DLD1 (cell line): Measurements from ENCODE around the gene ZNF280B.
"Not testable (repeated sequence)": the region's sequence is repeated elsewhere in the genome, so short reads cannot be mapped to it uniquely, and the experiment has no call there.

Experiments
- in situ Hi-C: cut with HindIII; loops from 2 replicates; pipeline ENCODE4 v1.10.0; 2017; ENCODE audit warnings: low sequenced_read_pairs

Gene ZNF280B

DNA sequence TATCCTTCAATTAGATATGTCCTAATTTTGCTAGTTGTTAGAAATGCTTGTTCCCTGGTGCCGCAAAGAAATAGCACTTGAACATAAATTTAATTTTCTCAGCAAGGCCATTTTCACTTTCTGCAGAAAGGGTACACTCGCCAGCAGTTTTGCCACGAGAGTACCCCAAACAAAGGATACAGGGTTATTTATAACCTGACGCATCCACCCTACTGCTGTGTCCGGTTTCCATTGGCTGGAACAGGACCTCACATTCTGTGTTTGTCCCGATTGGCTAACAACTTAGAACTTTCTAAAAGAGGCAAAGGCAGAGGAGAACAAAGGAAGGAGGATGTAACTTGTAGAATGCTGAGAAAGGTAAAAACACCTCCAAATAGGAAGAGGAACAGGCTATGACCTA lies 1.4 kb upstream of the ZNF280B start:
- in situ Hi-C loops, result not testable (repeated sequence)

DNA sequence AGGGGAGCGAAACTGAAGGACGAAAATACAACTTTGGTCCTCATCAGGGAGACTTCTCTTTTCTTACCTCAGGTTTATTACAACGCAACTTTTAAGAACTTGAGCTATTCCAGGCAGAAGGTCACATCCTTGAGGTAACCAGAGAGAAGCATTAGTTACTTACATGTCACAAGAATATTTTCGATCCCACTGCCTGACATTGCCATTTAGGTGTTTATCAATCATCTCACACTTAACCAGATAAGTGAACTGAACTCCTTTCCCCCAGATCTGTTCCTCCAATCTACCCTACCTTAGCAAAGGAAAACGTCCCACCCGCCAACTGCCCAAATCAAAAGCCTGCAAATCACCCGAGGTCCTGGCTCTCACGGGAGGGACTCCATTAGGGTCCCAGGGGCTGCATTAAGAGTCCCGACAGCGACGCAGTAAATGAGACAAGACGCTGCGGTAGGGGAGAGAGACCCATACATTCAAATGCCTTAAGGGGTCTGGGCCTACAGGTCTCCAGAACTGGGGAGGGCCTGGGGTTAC lies 734 bp downstream of the ZNF280B start:
- in situ Hi-C loops, result no loop called here

DNA sequence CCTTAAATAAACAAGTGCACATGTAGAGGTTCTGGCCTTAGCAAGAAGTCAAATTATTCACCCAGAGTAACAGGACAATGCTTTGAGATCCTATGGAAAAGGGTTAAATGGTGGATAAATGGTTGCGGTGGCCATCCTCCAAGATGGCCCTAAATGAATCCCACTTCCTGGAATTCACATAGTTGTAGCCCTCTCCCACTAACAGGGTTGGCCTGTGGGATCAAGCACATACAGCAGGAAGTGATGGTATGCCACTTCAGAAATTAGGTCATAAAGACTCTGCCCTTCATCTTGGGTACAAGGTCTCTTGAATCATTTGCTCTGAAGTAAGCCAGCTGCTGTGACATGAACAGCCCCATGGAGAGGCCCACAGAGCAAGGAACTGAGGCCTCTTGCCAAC lies 1.8 kb downstream of the ZNF280B start:
- in situ Hi-C loops, result no loop called here

DNA sequence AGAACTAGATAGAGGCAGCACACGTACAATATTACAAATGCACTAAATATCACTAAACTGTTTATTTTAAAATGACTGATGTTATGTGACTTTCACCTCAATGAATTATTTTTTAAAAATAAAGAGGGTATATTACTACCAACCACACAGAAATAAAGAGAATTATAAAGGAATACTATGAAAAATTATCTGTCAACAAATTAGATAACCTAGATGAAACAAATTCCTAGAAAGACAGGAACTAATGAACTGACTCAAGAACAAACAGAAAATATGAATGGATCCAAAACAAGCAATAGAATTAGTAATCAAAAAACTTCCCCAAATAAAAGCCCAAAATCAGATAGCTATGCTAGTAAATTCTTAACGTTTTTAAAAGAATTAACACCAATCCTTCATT lies 10.3 kb downstream of the ZNF280B start:
- in situ Hi-C loops, result no loop called here

DNA sequence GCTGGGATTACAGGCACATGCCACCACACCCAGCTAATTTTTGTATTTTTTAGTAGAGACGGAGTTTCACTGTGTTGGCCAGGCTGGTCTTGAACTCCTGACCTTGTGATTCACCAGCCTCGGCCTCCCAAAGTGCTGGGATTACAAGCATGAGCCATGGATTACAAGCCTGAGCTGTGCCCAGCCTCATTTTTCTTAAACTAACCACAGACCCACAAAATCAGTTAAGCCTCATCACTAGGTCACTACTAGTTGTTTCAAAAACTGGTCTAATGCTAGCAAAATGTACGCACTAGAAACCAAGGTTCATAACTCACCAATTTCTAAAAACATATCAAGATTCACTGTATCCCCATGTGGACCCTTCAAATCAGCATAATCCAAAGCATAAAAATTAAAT lies 17.0 kb downstream of the ZNF280B start:
- in situ Hi-C loops, result not testable (repeated sequence)

DNA sequence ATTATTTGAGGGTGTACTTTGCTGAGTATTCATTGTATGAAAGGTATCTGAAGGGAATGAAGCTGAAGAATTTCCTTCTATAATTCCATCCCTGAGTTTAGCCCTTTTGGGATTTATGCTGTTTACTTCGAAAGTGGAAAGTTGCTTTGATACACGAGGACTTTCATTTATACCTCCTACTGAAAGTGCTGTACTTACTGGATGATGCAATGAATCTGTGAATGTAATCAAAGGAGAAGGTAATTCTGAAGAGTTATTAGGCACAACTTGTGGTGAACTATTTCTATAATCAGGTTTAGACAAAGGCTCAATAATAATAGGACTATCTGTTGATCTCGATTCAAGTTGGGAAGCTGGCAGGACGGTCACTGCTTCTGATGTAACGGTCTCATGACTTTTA lies 19.8 kb downstream of the ZNF280B start:
- in situ Hi-C loops, result no loop called here

DNA sequence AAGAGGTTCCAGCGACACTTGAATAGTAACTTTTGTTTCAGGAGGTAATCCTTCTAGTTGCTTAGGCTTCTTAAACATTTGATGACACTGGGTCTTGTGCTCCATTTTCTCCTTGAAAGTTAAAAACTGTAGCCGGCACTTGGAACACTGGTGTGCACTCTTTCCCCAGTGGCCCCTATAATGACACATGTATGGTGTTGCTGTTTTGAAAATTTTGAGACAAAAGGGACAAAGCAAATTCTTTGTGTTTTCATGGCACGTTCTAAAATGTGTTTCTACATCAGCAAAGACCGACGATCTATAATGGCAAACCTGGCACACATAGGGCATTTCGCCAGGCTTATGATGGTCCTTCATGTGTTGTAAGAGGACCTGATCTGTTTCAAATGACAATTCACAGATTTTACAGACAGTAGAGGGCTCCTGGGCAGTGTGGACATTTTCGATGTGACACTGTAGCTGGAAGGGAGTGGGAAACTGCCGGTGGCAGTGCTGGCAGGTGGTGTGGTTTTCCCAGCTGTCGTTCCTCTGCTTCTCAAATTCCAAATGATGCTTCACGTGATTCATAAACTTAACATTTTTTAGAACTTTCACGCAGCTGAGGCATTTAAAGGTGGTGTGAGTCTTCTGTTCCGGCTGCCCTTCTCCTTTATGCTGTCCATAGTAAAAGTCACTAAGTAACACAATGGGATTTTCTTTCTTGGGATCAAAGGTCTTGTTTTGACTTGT lies 20.5 kb downstream of the ZNF280B start:
- in situ Hi-C loops, result no loop called here

DNA sequence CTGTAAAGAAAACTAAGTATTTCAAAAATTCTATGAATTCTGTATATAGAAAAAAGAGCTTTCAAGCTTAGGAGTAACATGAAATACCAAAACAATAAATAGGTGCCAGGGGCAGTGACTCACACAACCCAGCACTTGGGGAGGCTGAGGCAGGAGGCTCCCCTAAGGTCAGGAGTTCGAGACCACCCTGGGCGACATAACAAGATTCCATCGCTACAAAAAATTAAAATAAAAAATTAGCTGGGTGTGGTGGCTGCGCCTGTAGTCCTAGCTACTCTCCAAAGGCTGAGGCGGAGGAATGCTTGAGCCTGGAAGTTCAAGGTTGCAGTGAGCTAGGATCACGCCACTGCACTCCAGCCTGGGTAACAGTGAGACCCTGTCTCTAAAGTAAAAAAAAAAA lies 21.5 kb downstream of the ZNF280B start:
- in situ Hi-C loops, result no loop called here

DNA sequence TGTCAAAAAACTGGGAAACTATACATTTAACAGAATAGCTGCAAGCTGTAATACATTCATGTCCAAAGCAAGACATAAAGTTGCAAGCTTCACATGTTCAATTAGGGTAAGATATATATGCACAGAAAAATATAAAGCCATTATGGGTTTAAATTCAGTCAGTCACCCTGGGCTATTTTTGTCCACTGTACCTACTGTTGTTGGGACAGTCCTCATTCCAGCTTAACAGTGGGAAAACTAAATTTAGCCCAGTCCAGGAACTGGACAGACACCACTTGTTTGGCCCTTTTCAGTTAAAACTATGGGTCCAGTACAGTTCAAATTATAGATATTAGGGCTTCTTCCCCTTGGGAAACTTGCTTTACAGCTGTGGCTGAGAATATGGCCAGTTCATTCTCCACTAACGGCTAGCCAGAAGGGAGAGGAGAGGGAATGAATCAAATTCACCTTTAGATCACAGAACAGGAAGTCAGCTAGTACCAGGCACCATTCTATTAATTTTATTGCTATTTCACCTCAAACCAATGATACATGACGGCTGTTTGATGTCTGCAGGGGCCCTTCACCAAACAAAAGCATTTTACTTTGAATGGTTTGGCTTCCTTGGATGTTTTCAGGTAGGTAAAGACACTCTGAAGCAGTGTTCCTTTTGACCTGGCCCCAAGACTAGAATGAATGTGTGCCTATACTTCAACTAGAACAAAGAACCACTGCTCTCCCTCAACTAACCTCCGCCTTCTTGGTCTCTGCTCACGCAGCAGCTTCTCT lies 22.2 kb downstream of the ZNF280B start:
- in situ Hi-C loops, result no loop called here

DNA sequence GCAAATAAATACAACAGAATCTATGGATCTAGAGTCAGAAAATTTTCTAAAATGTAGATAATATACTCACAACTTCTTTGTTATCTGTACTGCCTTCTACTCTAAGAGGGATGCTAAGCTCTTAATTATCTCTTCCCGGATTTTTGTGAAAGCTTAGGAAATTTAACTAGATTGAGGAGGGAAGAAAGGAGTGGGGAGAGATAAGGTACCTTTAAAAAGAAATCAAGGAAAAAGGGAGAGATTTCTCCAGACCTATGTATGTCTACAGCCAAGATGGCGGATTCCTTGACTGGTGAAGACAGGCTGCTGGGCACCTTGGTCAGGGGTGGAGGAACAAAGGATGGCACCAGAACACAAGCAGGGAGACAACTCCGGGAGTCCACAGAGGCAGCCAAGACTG lies 23.0 kb downstream of the ZNF280B start:
- in situ Hi-C loops, result no loop called here

DNA sequence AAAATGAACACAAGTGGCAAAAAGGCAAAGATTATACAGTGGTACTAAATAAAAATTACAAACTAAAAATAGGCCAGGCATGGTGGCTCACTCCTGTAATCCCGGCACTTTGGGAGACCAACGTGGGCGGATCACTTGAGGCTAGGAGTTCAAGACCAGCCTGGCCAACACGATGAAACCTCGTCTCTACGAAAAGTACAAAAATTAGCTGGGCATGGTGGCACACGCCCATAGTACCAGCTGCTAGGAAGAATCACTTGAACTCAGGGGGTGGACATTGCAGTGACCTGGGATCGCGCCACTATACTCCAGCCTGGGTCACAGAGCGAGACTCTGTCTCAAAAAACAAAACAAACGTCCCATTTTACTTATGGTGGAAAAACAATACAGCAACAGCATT lies 24.5 kb downstream of the ZNF280B start:
- in situ Hi-C loops, result no loop called here

DNA sequence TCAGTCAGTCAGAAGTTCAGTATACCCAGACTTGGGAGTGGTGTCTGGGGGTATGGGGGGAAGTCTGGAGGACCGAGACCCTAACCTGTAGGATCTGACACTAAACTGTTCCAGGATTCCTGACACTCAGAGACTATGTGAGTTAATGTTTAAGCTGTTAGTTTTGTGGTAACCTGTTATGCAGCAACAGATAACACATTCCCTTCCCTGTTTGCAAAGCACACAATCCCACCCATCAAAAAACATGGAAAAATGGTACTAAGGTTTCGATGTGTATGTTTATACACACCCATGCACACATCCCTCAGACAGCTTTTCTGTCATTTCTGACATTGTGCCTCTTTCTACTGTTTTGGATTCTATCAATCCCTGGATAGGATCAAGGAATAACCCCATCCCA lies 27.6 kb downstream of the ZNF280B start:
- in situ Hi-C loops, result no loop called here

DNA sequence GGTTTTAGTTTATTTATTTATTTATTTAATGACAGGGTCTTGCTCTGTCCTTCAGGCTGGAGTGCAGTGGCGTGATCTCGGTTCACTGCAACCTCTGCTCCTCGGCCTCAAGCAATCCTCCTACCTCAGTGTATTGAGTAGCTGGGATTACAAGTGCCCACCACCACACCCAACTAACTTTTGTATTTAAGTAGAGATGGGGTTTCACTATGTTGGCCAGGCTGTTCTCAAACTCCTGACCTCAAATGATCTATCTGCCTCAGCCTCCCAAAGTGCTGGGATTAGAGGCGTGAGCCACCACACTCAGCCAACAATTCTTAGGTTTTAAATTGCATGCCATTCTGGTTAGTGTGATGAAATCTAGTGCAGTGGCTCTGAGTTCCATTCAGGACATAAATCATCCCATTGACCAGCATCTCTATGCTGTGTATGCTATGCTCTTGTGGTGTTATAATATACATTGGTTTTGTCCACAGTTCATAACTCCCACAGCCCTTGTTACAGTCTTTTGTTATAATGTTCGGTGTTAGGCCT lies 28.5 kb downstream of the ZNF280B start:
- in situ Hi-C loops, result no loop called here

DNA sequence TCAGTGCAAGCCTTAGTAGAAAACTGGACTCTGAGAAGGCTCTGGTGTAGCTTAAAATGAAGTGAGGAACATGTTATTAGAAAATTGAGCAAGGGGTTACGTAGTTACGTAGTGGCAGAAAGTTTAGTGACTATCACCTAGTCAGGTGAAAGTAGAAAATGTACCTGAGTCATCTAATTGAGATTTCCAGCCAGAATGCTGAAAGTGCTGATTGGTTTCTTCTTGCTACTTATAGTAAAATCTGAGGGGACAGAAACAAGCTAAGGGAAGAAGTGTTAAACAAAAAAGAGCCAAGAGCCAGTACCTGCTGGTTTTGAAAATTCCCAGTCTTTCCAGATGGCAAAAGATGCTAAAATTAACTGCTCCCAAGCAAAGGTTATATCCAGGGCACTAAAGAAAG lies 29.4 kb downstream of the ZNF280B start:
- in situ Hi-C loops, result no loop called here

DNA sequence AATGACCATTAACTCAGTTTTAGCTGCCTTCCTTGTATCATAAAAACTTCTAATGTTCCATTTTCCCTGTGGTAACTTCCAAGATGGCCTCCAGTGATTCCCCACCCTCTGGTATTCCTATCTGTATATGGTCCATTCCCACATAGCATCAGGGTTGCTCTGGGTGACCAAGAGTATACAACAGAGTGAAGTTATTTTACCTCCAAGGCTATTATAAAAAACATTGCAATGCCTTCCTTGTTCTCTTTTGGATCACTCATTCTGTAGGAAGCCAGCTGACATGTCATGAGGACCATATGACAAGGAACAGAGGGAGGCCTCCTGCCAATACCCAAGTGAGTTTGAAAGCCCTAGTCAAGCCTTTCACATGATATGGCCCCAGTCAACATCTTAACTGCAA lies 30.1 kb downstream of the ZNF280B start:
- in situ Hi-C loops, result no loop called here

DNA sequence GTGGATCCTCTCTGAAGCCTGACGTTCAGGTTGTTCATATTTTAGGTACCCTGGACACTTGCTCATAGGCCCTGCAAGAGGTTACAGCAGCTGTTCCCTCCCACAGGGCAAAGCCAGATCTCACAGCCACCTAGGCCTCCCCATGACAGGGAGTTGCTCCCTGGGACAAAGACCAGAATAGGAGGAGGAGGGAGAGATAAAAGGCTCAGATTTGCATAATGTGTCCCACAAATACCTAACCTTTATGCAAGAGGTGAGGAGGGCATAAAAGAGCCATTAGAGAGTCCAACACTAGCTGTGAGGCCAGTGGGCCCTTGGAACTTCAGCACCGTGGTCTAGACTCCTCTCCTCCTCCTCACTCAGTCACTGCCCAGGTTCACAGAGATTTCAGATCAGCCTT lies 33.8 kb downstream of the ZNF280B start:
- in situ Hi-C loops, result no loop called here

DNA sequence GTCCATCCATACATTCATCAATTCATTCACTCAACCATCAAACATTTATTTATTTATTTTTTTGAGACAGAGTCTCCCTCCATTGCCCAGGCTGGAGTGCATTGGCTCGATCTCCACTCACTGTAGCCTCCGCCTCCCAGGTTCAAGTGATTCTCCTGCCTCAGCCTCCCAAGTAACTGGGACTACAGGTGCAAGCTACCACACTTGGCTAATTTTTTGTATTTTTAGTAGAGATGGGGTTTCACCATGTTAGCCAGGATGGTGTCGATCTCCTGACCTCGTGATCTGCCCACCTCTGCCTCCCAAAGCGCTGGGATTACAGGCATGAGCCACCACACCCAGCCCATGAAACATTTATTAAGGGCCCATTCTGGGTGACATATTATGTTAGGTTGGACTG lies 37.4 kb downstream of the ZNF280B start:
- in situ Hi-C loops, result not testable (repeated sequence)

DNA sequence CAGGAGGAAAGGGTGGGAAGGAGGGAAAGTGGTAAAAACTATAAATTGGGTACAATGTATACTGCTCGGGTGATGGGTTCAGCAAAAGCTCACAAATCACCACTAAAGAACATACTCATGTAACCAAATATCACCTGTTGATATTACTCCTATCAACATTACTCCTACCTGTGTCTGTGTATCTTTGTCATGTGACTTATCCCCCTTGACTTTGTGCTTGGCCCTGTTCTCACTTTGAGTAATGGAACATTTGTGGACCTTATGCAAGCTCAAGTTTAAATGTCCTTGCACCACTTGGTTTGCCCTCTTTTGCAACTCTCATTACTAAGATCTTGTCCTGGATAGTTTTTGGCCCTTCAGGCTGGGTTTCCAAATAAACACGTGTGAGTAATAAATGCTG lies 39.0 kb downstream of the ZNF280B start:
- in situ Hi-C loops, result no loop called here

DNA sequence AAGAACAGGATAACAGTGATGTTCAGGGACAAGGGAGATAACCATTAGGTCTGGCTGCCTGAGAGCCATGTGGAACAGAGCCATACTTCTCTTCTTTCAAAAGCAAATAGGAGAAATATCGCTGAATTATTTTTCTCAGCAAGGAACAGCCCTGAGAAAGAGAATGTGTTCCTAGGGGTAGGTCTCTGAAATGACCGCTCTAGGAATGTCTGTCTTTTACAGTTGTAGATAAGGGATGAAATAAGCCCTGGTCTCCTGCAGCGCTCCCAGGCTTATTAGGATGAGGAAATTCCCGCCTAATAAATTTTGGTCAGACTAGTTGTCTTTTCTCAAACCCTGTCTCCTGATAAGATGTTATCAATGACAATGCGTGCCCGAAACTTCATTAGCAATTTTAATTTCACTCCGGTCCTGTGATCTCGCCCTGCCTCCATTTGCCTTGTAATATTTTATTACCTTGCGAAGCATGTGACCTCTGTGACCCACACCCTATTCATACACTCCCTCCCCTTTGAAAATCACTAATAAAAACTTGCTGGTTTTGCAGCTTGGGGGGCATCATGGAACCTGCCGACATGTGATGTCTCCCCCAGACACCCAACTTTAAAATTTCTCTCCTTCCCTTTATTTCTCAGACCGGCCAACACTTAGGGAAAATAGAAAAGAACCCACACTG lies 39.6 kb downstream of the ZNF280B start:
- in situ Hi-C loops, result not testable (repeated sequence)

DNA sequence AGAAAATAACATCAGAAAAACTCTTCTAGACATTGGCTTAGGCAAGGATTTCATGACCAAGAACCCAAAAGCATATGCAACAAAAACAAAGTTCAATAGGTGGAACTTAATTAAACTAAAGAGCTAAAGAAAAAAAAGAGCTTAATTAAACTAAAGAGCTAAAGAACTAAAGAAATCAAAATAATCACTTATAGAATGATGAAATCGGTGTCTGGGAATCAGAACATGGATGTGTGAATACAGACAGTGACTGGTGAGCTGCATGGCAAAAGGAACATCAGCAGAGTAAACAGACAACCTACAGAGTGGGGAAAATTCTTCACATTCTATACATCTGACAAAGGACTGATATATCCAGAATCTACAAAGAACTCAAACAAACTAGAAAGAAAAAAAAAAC lies 41.4 kb downstream of the ZNF280B start:
- in situ Hi-C loops, result no loop called here

DNA sequence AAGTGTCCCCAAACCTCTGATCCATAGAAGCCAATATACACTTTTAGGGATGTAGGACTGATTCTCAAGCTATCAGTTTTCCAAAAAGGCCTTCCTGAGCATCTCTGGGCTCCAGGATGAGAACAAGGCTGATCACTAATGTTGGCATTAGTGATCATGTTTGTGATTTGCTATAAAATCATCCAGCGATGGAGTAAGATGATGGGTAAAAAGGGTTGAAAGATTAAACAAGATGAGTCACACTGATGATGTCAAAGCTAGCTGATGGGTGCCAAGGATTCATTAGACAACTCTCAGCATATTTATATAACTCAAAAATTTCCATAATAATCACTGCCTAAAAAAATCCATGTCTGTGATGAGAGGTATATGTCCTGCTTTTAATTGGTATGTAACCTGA lies 42.8 kb downstream of the ZNF280B start:
- in situ Hi-C loops, result no loop called here
